Activated CD4-positive, alpha-beta T cell treated with anti-CD3 and anti-CD28 coated beads, Interleukin-2, amount 50 U/mL, for 24 hours (primary cell): Measurements from ENCODE around the gene APBB1.
A peak's percentile ranks its signal among the peaks of the same experiment; 100 is the strongest.
"Not testable (repeated sequence)": the region's sequence is repeated elsewhere in the genome, so short reads cannot be mapped to it uniquely, and the experiment has no call there.

ENCODE experiments used
- DNase-seq, 2 donors: peaks; one replicate each; pipeline ENCODE4 v3.0.0-alpha.2; 2020; ENCODE audit warnings: low read depth in 1 of 2, low spot score in 1 of 2

The APBB1 gene

DNA sequence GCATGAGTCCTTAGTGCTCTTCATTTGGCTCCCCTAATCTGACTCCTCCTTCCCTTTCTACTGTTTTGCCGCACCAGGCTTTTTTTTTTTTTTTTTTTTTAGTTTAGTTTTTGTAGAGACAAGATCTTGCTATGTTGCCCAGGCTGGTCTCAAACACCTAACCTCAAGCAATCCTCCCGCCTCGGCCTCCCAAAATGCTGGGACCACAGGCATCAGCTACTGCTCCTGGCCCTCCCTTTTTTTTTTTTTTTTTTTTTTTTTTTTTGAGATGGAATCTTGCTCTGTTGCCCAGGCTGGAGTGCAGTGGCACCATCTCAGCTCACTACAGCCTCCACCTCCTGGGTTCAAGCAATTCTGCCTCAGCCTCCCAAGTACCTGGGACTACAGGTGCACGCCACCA is 26.6 kb downstream of the APBB1 start:
- not testable (repeated sequence) for DNase-seq

GRCh38 chr11:6391537-6392134 is 27.3 kb downstream of the APBB1 start:
- DNase-seq, result no peak

GRCh38 chr11:6390718-6391469 is 28.0 kb downstream of the APBB1 start:
- no peak for DNase-seq

- DNase-seq, result peak; percentile 88 to 89
Observed at GRCh38 chr11:6389905-6390717, 28.8 kb downstream of the APBB1 start, which contains the start of gene SMPD1. SMPD1 (plus strand) TSS chr11:6390474; CDS start chr11:6390599, 125 bp downstream.

DNA sequence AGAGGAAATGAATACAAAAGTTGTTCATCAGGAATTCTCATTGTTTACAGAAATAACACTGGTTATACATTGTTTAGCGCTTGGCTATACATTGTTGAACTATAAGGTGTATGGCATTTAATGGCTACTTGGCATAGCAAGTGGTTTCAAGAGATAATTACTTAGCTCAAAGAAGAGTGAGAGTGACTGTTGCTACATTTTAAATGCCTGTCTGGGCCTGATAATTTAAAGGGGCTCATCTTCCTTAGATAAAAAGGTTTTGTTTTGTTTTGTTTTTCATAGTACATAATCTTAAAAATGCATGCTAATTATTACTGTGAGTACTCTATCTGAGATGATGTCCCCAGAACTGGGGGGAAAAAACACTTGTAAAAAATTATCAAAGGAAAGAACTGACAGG is 30.1 kb downstream of the APBB1 start:
- no peak for DNase-seq

- no peak for DNase-seq
Observed at GRCh38 chr11:6387811-6388599, 30.9 kb downstream of the APBB1 start.

DNA sequence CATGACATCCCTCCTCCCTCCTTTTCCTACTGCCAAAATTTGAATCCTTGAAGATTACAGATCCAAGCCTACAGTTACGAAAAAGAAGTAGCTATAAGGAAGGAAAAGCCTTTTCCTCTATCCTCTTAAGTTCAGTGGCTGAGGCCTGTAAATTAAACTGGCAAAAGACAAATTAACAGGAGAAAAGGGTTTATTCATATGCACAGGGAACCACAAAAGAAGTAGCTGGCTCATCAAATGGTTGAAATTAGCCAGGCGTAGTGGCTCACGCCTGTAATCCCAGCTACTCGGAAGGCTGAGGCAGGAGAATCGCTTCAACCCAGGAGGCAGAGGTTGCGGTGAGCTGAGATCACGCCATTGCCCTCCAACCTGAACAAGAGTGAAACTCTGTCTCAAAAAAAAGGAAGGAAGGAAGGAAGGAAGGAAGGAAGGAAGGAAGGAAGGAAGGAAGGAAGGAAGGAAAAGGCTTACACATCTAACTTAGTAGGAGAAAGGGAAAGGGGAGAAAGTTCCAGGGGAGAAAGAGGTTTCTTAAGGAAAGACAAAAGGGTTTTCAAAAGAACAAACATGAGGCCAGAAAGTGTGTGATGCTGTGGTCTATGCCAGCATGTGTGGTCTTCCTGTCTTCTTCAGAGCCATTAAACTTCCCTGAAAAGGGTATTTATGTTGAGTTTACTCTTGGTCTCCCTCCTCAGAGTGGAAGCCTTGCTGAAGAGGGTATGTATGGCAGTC is 33.7 kb downstream of the APBB1 start:
- DNase-seq, result no peak

GRCh38 chr11:6378640-6378989 is 40.3 kb downstream of the APBB1 start:
- DNase-seq, result no peak

DNA sequence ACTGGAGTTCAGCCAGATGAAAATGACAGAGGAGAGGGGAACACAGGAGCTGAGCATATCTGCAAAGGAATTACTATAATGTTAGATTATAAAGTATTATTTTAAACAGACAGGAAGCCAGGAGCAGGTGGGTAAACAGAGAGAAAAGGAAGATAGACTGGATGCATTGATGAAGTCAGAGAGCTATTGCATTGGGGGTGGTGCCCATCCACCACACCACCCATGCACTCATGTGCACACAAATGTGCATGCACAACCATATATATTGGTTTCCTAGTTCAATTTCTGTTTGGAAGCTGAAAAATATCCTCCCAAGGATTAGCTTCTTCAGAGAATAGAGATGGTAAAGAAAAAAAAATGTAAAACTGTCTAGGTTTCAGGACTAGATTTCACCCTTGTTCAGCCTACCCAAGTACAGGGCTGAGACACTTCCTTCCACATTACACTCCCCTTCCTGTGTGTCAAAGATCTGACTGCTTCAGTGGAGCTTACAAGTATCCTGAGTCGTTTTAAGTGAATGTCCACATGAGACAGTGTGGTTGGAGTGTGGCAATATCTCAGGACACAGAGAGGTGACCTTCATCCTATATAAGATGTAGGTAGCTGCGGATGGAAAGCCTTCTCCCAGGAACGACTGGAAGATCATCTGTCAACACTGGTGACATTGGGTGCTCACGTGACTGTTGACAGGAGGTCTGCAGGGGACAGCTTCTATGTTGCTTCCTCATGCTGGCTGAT is 40.8 kb downstream of the APBB1 start:
- no peak for DNase-seq

DNA sequence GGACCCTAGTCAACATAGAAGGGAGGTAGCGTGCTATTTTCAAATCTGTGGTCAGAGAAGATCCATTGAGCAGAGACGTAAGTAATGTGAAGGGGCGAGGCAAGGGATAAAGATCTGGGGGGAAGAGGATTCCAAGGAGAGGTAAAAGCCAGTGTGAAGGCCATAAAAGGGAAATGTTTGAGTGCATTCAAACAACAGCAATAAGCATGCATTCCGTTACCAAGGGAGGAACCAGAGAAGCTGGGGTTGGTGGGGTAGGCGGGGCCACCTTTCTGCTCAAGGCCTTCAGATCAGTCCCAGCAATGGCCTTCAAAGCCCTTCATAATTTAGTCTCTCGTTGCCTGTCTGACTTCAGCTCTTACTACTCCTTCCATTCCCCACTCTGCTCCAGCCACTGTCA is 47.1 kb downstream of the APBB1 start:
- no peak for DNase-seq

GRCh38 chr11:6365659-6366058 is 53.2 kb downstream of the APBB1 start:
- no peak for DNase-seq

DNA sequence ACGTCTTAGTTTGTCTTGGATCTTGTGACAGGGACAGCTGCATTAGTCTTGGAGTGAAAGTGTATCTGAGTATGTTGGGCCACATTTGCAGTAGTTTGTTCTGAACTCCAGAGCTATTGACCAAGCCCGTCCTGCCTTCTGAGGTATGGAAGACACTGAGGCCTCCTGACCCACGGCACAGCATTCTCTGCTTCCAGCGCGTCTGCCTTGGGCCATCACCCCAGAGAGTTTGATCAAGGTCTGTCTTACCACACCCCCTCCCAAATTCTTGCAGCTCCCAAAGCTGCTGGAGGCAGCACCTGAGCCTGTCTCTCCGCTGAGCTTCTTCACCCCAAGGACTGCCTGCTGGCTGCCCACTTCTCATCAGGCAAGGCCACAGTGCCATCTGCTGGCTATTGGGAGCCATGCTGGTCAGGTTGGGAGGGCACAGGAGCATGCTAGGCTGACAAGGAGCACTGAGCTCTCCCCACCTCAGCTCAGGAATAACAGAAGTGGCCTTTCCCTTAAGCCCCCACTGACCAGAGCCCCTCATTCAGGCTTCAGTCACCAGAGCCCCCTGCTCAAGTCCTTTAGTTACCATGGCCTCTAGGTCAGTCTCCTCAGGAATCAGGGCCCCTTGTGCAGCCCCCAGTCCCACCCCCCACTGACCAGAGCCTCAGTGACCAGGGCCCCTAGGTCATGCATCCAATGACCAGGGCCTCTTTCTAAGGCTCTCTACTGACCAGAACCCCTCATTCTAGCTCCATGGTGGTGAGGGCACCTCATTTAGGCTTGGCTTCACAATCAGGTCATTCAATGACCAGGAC is 55.8 kb downstream of the APBB1 start:
- DNase-seq, result peak; percentile 38 to 65

GRCh38 chr11:6362185-6362872 is 56.6 kb downstream of the APBB1 start:
- DNase-seq, result no peak

- no peak for DNase-seq
Observed at GRCh38 chr11:6360183-6360582, 58.7 kb downstream of the APBB1 start.

GRCh38 chr11:6357222-6357621 is 61.7 kb downstream of the APBB1 start:
- no peak for DNase-seq

DNA sequence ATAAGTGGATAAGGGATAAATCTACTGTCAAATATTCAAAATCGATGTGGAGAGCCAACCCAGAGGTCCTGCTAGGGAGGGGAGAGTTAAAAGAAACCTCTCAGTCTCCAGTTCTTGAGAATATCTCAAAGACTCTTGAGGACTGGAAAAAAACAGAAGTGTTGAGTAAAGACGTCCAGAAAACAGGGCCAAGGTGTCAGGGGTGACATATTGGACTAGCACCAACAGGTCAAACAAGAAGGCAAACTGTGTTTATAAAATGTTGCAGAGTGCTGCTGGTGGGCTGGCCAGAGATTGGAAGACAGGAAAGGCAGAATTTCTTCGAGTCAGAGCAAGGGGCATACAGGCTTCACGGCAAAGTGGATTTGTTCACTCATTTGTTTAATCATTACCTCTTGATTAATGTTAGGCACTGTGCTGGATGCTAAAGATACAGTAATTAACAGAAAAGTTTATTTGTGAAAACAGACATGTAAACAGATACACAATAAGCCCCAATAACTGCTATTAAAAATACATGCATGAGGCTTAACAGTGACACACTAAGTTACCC is 62.3 kb downstream of the APBB1 start:
- DNase-seq, result no peak

GRCh38 chr11:6354651-6355485 is 64.0 kb downstream of the APBB1 start:
- DNase-seq, result no peak
